ENCODE measurements around the gene MGLL.

The MGLL gene

DNA sequence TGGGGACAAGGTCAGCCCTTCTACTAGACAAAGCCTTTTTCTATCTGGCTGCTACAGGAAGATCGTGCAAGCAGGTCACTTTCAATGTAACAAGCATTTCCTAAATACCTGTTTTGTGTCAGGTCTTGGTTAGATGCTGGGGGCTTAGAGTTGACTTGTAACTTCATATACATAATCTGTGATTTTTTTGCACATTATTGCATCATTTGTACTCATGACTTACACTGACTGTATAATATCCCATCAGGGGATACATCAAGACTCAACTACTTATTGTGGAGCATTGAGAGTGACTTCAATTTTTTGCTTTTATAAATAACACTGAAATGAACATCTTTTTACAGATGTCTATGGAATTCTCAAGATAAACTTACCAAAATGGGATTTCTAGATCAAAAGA, 80.6 kb downstream of the MGLL start:
- DNase-seq (ENCODE audit: low read depth, low spot score), result no peak

DNA sequence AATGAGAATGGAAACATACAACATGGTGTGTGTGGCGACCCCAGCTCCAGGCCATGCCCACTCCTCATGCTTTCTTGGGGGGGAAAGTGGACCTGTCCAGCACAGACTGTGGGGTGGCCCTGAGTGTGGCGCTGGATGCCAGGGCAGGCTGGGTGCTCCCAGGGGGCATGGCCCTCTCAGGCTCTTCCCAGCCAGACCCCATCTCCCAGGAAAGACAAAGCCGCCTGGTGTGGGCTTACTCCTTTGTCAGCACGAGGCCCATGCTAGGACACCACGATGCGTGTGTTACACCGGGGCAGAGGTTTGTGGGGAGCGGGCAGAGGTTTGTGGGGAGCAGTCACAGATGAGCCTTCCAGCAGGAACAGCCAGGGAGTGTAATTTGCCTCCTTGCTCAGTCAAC, 81.1 kb downstream of the MGLL start:
- DNase-seq (ENCODE audit: low read depth, low spot score), result no peak

DNA sequence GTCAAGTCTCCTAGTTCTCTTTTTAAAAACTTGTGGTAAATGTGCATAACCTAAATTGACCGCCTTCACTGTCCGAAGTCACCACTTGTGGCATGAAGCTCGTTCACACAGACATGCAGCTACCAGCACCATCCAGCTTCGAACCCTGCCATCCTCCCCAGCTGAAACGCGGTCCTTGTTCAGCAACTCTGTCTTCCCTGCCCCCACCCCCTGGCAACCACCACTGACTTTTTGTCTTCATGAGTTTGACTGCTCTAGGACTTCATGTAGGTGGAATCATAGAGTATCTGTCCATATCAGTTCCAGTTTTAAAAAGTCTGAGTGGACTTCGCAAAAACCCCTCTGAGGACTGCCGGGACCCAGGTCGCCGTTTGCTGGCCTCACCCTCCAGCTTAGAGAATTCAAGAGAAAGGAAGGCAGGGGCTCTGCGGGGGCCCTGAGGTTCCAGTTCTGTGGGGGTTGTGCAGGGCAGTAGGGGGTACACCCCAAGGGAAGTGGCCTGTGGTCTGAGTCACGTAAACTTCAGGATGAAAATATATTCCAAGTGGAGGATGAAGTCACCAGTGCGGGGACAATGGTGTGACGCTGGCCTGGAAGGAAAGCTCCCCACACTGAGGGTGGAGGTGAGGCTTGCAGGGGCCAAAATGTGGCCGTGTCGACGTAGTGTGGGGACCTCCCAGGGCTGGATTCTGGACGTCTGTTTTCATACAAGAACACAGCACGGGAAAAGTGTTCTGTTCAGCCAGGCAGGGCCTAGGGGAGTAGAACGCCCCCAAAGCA, 82.0 kb downstream of the MGLL start:
- DNase-seq (ENCODE audit: low read depth, low spot score), result no peak

DNA sequence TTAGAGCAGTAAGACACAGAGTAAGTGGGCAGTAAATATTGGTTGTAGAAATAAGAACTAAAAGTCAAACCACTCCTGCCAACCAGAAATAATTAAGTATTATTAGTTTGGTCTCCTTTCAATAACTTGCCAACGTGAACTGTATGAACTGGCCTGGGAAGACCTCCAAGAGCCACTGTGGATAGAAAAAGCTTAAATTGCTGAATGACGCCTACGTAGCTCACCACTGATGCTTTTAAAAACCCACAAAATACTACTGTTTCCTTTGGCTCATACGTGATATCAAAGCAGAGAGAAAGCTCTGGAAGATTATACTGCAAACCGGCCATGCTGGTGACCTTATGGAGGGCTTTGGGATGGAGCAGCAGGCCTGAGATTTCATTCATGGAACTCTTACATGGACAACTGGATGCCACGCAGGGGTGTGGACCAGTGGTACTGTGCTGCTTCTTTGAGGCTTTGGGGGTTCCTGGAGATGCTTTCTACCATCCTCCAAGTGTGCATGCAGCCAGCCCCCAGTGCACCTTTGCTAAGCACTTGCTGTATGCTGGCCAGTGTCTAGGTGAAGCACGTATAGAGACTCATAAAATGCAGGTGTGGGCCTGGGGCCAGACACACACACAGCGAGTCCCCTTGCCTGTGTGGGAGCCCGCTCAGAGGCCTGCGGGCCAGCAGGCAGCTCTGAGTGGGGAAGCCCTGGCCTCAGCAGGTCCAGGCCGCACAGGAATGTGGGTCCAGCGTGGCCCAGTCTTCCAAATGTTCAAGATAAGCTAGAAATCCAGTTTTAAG, 82.8 kb downstream of the MGLL start:
- no peak for DNase-seq (ENCODE audit: low read depth, low spot score)

DNA sequence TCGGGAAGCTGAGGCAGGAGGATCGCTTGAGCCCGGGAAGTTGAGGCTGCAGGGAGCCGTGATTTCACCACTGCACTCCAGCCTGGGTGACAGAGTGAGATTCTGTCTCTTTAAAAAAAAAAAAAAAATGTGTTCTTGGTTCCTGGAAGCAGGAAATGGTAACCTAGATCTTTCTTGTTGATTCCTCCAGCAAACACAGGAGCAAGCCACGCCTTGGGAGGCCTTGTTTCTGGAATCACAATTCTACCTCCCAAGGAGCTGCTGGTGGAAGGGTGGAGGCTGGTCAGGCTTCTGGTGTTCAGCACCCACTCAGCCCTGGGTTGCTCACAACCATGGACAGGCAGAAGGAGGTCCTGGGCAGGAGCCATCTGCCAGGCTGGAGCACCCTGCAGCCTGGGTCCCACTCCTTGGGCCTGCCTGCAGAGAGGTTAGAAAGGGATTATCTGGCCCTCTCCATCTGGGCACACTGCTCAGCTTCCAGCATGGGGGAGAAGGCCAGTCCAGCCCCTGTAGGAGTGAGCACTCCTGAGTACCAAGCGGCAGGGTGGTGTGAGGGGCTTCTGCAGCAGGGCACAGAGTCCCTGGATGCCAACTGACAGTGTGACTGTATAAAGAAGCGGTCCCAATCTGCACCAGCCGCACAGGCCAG, 84.0 kb downstream of the MGLL start:
- no peak for DNase-seq (ENCODE audit: low read depth, low spot score)

DNA sequence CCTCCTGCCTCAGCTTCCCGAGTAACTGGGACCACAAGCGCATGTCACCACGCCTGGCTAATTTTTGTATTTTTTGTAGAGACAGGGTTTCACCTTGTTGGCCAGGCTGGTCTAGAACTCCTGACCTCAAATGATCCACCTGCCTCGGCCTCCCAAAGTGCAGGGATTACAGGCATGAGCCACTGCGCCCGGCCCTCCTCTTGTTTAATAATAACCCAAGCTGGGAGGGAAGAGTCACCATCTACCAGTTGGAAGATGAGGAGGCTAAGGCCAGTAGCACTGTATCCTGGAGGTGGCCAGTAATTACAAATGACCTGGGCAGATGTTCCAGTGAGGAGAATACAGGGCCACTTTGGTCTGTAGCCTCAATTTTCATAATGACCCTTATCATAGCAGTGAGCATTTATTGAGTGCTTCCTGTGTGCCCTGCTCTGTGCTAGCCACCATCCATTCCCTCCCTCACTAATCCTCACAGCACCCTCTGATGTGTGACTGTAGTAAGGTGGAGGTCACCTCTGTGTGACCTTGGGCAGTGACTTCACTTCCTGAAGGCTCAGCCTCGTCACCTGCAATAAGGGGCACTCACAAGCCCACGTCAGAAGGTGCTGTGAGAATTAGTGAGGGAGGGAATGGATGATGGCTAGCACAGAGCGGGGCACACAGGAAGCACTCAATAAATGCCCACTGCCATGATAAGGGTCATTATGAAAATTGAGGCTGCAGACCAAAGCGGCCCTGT, 85.3 kb downstream of the MGLL start:
- DNase-seq (ENCODE audit: low read depth, low spot score), result no peak

DNA sequence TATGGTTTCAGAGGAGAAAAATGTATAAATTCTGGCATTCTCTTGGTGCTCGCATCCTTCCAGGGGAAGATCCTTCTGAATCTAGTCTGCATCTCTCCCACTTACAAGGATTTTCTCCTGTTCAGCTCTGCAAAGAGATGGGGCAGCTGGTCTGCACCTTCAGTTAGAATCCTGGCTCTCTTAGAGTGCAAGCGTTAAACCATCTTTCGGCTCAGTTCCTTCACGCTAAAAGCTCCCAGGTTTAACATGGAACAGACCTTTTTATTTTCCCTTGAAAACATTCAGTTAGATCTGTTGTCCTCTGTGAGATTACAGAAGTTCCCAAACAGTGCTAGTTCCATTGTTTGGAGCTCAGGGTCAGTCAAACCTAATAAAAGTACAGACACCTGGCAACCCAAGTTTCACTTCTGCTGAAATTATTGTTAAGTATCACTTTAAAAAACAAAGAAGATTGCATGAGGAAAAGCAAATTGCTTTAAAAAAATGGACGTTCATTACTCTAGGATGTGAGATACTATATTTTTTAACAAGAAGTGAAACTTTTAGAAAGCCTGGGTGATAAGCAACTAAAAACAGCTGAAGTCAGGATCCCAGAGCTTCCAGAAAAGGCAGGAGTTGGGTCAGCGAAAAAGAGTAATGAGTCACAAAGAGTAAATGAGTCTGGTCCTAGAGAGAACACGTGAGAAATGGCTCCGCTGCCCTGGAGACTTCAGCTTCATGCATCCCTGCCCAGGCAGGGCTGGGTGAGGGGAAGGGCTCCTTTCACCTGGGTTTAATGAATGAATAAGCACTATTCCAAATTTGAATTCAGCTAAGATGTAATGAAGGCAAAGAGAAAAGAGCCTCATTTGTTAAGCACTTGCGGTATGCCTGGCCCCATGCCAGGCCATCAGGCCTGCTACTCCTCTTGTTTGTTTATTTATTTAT, 86.3 kb downstream of the MGLL start:
- DNase-seq (ENCODE audit: low read depth, low spot score), result no peak

DNA sequence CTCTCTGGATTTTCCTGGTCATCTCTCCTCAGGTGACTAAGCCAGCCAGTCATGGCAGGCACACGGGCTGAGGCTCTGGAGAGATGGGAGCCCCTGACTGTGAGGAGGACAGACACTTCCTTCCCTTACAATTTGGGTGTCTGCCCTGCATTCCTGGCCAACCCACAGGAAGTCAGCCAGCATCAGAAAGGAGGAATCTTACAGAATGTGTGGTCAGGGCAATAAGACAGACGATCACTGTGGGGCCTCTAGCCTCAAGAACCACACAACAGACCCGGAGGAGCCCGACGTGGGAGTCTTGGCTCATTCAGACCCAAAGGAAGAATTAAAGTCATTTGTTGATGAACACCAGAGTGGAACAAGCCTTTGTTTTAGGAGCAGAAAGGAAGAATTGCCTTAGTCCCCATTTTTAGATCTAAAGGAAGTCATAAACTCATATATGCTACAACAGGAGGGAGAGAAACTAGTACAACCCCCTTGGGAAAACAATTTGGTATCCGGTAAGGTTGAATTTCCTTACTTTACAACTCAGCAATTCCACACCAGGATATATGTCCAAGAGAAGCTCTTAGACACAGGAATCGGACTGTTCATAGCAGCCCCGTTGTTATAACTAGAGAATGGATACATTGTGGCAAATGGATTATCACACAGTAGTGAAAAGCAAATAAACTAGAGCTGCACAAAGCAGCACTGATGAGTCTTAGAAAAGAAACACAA, 87.4 kb downstream of the MGLL start:
- no peak for DNase-seq (ENCODE audit: low read depth, low spot score)

DNA sequence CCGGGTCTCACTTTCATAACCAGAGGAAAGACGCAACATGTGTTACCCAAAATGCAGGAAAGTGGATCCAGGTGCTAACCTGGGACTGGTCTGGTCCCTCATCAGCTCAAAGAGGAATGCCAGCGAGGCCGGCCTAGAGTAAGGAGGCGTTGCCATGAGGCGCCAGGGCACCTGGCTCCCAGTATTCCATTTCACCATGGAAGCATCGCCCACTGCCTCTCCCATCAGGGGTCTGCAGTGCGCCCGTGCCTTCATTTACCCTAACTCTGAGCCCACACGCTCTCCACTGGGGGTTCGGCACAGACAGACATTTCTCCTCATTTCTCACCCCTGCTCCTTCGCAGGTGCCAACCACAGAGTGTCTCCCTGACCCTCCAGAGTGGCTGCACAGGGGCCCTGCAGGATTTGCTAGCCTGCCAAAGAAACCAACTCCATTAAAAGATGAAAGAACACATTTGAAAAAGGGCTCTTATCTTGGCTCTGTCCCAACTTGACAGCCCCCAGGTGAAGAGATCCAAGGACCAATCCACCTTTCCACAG, 88.1 kb downstream of the MGLL start:
- no peak for DNase-seq (ENCODE audit: low read depth, low spot score)

DNA sequence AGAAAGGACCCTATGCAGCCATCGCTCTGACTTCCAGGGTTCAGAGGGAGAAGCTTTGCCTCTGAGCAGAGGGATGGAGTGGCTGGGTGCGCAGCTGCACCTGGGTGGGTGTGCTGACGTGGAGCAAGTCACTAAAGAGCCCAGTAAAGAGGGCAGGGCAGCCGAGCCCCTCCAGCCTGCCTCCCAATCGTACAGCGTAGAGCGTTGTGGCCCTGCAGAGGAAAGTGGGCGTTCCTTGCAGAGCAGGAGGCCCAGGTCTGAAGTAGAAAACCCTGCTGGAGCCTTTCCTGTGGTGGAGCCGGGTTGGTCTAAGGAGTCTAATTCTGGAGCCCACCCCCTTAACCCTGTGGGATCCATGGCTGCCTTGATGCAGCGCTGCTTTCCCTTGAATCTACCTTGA, 88.5 kb downstream of the MGLL start:
- no peak for DNase-seq (ENCODE audit: low read depth, low spot score)

DNA sequence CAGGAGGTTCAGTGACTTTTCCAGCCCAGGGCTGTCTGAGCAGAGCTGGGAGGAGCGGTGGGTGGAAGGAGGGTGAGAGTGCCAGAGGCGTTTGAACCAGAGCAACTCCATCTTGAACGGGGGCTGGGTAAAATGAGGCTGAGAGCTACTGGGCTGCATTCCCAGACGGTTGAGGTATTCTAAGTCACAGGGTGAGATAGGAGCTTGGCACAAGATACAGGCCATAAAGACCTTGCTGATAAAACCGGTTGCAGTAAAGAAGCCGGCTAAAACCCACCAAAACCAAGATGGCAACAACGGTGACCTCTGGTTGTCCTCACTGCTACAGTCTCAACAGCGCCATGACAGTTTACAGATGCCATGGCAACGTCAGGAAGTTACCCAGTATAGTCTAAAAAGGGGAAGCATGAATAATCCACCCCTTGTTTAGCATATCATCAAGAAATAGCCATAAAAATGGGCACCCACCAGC, 89.4 kb downstream of the MGLL start:
- no peak for DNase-seq (ENCODE audit: low read depth, low spot score)

DNA sequence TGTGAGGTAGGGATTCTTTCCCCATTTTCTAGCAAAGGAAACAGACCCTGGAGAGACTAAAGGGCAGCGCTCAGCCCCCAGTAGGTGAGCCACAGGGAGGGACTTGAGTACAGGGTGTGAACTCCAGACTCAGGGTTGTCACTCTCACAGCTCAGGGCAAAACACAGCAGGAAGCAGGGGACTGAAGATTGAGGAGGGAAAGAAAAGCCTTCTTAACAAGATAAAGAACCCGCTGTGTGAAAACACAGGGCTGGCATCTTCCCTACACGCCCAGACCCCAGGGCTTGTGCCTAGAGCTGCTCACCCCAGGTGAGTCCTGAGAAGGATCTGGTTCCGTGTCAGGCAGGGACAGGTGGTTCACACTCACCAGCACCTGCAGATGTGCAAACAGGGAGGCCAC, 90.0 kb downstream of the MGLL start:
- no peak for DNase-seq (ENCODE audit: low read depth, low spot score)

DNA sequence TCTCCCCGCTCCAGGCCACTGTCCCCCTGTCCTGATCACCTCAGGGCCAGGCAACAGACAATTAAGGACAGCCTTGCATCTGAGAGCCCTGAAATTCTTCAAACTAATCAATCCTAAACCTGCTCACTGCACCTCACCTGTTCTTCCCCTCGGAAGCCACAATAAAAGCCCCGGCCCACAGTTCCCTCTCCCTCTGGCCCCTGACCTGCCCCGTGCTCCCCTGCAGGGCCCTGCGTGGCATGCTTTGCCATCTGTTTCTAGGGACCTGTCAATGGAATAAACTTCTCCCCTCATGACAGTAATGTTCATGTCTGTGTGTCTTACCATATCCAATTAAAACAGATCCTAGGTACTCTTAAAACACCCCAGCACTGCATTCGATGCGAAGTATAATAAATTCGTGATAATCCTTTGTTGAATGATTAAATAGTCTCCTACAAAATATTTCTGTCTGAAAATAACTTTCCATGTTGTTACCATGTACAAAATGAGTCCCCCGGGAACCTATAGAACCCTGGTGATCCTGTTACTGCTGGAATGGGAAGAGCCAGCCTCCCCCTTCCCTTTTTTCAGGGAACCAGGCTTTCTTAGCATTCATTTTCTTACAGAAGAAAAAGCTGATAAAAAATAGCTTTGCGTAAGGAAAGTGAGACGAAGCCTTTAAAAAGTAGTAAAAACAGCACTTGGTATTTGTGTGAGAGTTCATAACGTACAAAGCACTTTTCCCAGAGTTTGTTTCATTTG, 90.6 kb downstream of the MGLL start:
- DNase-seq (ENCODE audit: low read depth, low spot score), result no peak

DNA sequence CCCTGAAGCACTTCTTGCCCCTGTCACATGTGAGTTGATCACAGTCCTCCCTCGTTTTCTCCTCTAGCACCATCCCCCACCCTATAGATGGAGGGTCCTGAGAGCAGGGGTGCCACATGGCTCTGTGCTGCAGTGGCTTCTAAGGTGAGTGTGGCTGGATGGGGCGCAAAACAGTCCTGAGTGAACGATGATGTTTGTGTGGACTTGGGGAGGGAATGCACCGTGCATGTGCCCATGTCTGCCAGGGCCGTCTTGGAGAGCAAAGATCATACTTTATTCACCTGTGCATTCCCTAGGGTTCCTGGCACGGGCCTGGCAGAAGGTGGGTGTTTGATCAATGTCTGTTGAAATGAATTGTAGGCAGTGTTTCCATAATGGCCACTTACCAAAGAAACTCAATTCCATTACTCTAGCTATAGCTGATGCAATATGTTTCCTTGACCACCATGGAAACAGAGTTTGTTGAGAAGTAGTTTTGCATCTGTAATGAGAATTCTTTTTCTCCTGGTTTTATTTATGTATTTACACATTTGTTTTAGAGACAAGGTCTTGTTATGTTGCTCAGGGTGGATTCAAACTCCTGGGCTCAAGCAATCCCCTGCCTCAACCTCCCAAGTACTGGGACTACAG, 91.5 kb downstream of the MGLL start:
- DNase-seq (ENCODE audit: low read depth, low spot score), result no peak

DNA sequence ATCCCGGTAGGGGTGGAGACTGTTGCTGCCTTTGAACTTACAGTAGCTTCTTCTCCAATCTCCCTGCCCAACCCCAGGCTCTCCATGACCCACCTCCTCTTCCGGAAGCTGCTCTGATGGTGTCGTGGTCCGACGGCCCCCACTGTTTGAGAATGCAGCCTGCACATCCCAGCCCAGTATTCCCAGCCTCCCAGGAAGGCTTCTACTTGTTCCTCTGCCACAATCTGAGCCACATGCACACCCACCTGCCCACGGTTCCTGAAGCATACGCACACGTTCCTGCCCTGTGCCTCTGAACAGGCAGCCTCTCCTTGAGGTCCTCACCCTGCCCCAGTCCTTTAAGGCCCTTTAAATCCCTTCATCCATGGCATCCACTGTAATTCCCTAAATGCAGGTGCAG, 92.1 kb downstream of the MGLL start:
- no peak for DNase-seq (ENCODE audit: low read depth, low spot score)

DNA sequence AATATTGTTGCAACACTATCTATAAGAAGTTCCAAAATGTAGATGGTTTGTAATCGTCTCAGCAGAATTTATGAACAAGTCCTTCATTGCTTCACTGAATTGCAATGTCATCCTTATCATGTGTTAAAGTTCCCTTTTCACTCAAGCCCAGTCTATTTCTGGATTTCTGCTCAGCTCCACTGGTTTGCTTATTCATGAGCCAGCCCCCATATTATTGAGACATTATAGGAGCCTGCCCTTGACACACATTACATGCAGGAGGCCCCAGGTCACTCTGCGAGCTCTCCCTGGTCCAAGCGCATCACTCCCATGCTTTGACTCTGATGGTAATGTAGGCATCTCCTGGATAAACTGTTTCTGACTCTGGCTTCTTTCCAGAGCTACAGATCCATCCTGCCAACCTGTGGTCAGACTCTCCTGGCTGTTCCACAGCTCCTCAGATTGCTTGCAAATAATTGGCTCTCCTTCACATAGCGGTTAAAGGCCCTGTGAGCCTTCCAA, 92.7 kb downstream of the MGLL start:
- DNase-seq (ENCODE audit: low read depth, low spot score), result no peak

DNA sequence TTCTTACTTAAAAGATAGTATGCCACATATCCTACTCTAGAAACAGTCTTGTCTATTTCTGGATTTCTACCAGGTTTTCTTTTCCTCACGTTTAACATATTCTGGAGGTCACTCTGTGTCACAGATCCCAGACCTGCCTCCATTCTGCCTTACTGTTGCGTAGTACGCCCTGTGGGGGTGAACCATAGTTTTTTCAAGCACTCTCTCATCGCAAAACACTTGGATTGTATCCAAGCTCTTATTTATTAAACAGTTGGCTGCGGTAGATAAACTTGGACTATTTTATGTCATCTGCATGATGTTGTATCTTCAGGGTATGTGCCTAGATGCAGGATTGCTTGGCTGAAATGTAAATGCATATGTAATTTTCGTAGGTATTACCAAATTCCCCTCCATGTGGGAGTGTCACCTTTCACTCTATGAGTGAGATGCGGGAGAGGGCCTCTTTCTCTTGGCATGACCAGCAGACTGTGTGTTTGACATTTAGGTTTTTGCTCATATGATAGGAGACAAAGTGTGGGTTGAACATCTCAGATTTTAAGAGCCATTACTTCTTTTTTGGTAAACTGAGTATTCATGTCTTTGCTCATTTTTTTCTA, 93.8 kb downstream of the MGLL start:
- no peak for DNase-seq (ENCODE audit: low read depth, low spot score)

DNA sequence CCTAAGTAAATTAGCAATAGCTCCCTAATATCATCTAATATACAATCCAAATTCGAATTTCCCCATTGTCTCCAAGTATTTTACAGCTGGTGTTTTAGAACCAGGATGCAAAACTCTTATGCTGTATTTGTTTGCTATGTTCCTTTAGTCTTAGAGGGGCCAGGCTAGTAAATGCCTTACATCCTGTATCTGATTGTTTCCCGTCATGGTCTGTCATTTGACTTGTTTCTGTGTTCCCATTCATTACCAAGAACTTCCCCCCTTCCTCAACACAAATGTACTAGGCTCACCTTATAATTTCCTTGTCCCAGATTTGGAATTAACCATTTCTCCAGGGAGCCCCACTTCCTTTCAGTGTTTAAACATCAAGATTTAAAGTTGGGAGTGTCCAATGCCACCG, 95.4 kb downstream of the MGLL start:
- DNase-seq (ENCODE audit: low read depth, low spot score), result no peak
